Thyroid gland (tissue), 4 donors: Measurements from ENCODE around the gene MAGEB6B.

ENCODE experiments used
- CTCF ChIP-seq, 6 experiments: fragments of 200-600 bp in 3 of 6; fragments of 450-650 bp in 3 of 6; sonication (generic) in 3 of 6; IDR thresholded peaks; one replicate each; pipeline ENCODE4 v1.5.1; 2016 to 2019; ENCODE audit warnings: antibody characterized with exemption in 6 of 6, mild to moderate bottlenecking in 2 of 6, inconsistent platforms in 1 of 6, moderate library complexity in 1 of 6
- POLR2A ChIP-seq, 2 donors: fragments of 450-650 bp; IDR thresholded peaks; one replicate each; pipeline ENCODE4 v1.6.1; 2017; ENCODE audit warnings: antibody characterized with exemption in 2 of 2, mild to moderate bottlenecking in 2 of 2, moderate library complexity in 1 of 2

- TF ChIP-seq CTCF (IDR thresholded peaks at IDR 0.05) (no peak), POLR2A (IDR thresholded peaks at IDR 0.05) (no peak)
Observed at GRCh38 chrX:26203561-26203960, 43.2 kb downstream of the MAGEB6B start.
